Muscle layer of duodenum (tissue), 2 donors: ENCODE data around the gene SMARCE1.

Experiments used
- H3K27ac ChIP-seq: one replicate; pipeline ENCODE4 v1.7.0; 2013; ENCODE audit warnings: mild to moderate bottlenecking, low read length
- H3K27me3 ChIP-seq: one replicate; pipeline ENCODE4 v1.7.0; 2013; ENCODE audit warnings: low read depth, mild to moderate bottlenecking, control low read depth, low read length
- H3K36me3 ChIP-seq, 2 donors: one replicate each; pipeline ENCODE4 v1.7.0; 2013; ENCODE audit warnings: low read length in 2 of 2, control low read depth in 1 of 2, mild to moderate bottlenecking in 1 of 2; ENCODE audit not compliant: insufficient read depth in 2 of 2, control insufficient read depth in 1 of 2
- H3K4me1 ChIP-seq, 2 donors: one replicate each; pipeline ENCODE4 v1.7.0; 2013; ENCODE audit warnings: low read length in 2 of 2, mild to moderate bottlenecking in 2 of 2, control low read depth in 1 of 2, moderate library complexity in 1 of 2; ENCODE audit not compliant: insufficient read depth in 2 of 2, control insufficient read depth in 1 of 2
- H3K4me3 ChIP-seq, 2 donors: one replicate each; pipeline ENCODE4 v1.7.0; 2013; ENCODE audit warnings: low read length in 2 of 2, low read depth in 1 of 2, mild to moderate bottlenecking in 1 of 2
- H3K9me3 ChIP-seq, 2 donors: one replicate each; pipeline ENCODE4 v1.7.0; 2013; ENCODE audit warnings: low read length in 2 of 2, control low read depth in 1 of 2, mild to moderate bottlenecking in 1 of 2; ENCODE audit not compliant: control insufficient read depth in 1 of 2
- donor health status: healthy.

The SMARCE1 gene

DNA sequence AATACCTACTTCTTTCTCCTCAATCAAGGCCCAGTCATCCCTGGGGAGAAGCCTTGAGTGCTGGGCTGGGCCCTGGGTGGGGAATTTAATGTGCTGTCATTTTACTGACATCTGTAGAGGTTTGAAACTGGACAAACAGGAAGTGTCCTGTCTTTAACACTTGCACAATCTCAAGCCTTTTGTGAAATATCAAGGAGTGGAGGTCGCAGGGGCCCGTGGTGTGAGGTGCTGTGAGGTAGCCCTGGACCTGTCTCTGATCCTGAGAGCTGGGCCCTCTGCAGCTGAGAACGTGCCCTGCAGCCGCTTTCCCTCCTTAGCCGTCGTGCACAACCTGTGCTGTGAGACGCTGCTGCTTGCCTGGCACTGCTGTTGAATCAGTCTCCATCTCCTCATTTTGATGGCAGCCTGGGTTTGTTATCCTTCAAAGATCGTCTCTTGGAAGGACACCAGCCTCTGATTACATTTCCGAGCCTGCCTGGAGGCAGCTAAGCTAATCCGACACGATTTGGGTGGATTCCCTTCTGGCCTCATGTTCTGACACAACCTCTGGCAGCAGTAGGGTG, 29.9 kb downstream of the SMARCE1 start:
- peaks cover 0 to 5% of the 10 kb centered on the region in 2 donors for H3K4me1 ChIP-seq
- no peaks in the 10 kb centered on the region for H3K9me3 ChIP-seq
- H3K27ac ChIP-seq = no peak overlapping the region
- no peaks in the 10 kb centered on the region for H3K36me3 ChIP-seq
- H3K4me3 ChIP-seq = no peak overlapping the region
- no peaks in the 10 kb centered on the region for H3K27me3 ChIP-seq

DNA sequence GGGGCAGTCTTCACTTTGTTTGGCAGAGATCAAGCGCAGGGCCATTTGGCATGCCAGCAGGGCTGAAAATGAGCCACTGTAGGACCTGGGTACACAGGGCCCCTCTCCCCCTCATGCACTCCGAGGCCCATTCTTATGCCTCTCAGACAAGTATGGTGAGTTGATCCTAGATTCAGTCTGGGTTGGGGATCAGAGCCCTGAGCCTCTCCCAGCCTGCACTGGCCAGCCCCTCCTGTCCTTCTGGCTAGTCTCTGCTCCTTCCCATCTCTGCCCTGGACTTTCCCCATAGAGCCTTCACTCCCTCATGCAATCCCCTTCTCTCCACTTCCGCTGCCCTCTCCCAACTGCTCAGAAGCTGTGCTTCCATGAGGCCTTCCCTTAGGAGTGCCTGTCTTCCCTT, 31.0 kb downstream of the SMARCE1 start:
- H3K36me3 ChIP-seq = no peaks in the 10 kb centered on the region
- no peaks in the 10 kb centered on the region for H3K9me3 ChIP-seq
- H3K27ac ChIP-seq = no peak overlapping the region
- no peaks in the 10 kb centered on the region for H3K27me3 ChIP-seq
- peaks cover 0 to 5% of the 10 kb centered on the region in 2 donors for H3K4me1 ChIP-seq
- H3K4me3 ChIP-seq = no peak overlapping the region

DNA sequence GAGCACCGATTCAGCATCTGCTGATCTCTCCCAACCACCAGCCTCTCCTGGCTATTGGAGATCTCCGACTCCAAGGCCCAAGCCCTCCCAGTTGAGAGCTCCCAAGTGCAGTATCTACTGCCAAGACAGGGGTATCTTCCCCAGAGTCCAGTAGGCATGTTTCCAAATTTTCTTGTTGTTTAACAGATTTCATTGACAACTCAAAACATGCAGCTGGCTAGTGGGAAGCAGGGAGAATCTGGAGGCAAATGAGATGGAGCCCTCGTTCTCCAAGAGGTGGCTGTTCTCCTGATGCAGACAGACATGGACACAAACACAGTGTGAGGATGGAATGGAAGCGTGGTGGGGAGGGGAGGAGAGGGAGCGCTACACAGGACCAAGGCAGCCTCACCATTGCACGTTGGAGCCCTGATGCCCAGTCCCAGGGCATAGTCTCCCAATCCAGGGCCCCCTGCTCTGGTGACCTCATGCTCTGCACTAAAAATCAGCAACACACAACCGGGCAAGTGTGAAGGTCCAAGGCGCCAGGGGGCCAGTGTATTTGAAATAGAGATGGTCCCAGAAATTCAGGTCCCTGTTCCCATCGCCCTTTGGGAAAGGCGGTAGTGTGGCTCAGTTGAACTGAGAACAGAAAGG, 31.7 kb downstream of the SMARCE1 start:
- Histone ChIP-seq H3K9me3 (no peaks in the 10 kb centered on the region), H3K4me1 (peaks cover 0 to 5% of the 10 kb centered on the region in 2 donors), H3K27me3 (no peaks in the 10 kb centered on the region), H3K27ac (no peak overlapping the region), H3K4me3 (no peak overlapping the region), H3K36me3 (no peaks in the 10 kb centered on the region)

DNA sequence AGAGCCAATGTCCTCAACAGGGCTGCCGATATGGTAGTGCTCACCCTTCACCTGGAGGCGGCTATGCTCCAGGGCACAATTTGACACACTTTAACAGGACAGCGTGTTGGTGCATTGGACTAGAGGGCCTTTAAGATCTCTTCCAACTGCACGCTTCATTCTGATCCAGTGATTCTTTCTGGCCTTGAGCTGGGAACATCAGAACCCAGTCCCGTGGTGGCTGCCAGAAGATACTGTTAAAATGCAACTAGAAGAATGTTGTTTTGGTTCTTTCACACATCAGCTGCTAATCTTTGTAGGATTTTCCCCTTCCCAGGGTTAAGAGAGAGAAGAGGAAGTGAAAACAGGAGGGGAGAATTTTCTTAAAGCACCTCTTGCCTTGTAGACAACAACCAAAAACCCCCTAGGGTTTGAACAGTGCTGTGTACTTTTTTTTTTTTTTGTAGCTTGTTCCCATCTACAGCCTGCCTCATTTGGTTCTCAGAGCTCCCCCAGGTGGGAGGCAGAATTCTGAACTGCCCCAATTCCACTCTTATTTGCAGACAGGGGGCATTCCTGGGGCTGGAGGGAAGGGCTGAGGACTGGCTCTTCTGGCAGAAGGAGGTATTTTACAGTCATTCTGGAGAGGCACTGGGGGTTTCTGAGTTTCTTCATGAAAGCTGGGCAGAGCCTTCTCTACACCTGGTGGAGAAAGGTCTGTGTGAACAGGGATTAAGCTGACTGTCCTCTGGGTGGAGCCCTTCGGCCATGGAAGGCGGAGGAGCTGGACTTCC, 32.4 kb downstream of the SMARCE1 start:
- Histone ChIP-seq H3K9me3 (no peaks in the 10 kb centered on the region), H3K27me3 (no peaks in the 10 kb centered on the region), H3K4me1 (peaks cover 0 to 4% of the 10 kb centered on the region in 2 donors), H3K27ac (no peak overlapping the region), H3K36me3 (no peaks in the 10 kb centered on the region), H3K4me3 (no peak overlapping the region)

DNA sequence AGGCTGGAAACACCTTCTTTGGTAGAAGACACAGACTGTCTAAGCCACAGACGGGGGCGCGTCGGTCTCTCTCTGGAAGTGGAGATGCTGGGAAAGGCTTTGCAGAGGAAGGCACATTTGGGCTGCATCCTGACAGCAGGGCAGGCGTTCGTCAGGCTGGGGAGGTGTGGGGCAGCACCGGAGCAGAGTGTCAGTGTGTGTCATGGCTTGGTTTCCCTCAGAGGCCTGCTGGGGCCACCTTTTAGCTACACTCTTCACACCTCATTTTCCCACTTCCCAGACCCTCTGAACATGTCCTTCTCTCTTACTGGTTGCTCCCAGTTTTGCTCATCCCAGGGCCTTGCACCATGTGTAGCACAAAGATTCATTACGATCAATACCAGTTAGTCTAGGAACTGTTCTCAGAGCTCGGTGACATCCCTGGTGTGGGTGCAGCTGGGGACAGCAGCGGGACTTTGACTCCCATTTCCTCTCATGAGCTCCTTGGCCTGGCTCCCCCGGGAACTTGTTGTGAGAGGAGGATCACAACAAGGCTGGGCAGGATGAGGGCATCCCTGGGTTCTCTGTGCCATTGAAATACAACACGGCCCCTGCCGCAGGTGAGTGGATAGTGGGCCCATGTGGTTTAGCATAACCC, 33.1 kb downstream of the SMARCE1 start:
- Histone ChIP-seq H3K27me3 (no peaks in the 10 kb centered on the region), H3K9me3 (no peaks in the 10 kb centered on the region), H3K4me1 (no peaks in the 10 kb centered on the region), H3K36me3 (no peaks in the 10 kb centered on the region), H3K27ac (no peak overlapping the region), H3K4me3 (no peak overlapping the region)

DNA sequence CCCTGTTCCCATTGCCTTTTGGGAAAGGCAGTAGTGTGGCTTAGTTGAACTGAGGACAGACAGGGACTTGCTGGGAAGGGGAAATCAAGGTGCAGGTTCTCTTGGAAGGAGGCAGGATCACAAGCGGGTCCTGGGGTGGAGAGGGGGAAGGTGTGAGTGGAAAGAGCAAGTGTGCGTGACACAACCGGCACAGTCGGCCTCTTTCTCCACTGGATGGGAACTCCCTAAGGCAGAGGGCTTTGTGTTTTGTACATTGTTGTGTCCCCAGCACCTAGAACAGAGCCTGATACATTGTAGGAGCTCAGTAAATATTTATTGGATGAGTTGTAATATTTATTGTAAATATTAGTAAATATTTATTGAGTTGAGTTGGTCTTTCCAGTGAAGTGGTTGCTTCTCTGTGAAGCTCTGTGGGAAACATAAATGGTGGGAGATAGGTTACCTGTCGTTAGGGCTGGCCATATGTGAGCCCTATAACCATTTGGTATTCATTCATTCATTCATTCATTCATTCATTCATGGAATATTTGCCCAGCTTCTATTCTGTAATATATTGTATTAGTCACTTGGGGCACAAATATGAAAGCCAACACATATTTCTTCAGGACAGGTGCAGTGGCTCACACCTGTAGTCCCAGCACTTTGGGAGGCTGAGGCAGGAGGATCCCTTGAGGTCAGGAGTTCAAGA, 34.0 kb downstream of the SMARCE1 start:
- H3K27ac ChIP-seq = no peak overlapping the region
- no peaks in the 10 kb centered on the region for H3K36me3 ChIP-seq
- no peaks in the 10 kb centered on the region for H3K9me3 ChIP-seq
- H3K4me1 ChIP-seq = no peaks in the 10 kb centered on the region
- no peak overlapping the region for H3K4me3 ChIP-seq
- H3K27me3 ChIP-seq = no peaks in the 10 kb centered on the region

DNA sequence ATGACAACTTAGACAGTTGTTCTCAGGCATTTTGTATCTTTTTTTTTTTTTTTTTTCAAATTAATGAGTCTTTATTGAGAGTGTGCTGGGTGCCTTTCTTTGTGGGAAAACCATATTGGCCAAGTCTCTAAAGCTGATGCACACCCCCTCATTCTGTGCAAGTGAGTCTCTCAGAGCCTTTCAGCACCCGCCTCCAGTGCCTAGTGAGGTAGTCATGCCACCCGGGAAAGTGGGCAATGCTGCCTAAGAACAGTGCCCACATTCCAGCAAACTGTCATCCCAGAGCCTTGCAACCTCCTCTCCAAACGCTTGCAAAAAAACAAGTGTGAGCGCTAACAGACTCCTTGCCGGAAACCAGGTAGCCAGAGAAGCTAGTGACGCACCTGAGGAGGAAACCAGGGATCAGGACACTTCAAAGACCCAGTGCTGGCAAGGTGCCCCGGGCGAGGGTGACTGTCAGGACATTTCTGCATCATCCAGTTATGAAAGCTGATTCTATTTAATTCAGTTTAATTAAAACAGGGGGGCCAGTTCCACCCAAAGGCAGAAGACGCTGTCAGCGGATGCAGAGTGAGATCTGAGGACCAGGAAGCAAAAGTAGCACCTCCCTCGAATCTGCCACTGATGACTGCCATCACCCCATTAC, 34.9 kb downstream of the SMARCE1 start:
- Histone ChIP-seq H3K27me3 (no peaks in the 10 kb centered on the region), H3K9me3 (no peaks in the 10 kb centered on the region), H3K36me3 (no peaks in the 10 kb centered on the region), H3K4me1 (no peaks in the 10 kb centered on the region), H3K27ac (no peak overlapping the region), H3K4me3 (no peak overlapping the region)

DNA sequence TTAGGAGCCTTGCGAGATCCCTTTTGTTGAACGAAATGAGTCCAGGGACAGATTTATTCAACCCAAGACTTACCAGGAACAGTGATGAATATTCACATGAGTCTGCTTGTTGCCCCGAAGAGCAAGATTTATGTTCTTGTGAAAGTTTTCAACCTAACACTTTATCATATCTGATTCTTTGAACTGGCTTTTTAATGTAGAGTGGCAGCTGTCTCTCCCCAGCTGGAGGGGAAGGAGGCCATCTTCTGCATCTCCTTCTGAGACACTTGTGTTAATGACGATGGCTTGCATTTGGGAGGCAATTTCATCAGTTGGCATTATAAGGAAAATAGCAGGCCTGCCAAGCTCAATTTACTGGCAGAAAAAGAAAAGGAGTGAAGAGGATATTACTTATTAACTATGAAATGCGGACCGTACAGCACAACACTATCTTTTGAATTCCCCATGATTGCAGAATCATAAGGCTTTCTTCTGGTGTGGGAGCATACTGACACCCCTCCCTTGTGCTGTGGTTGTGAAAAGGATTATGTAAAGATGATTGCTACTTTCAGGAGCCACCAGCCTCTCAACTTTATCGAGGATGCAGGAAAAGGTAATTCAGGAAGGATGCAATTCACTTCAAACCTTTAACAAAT, 35.7 kb downstream of the SMARCE1 start:
- H3K27me3 ChIP-seq = no peaks in the 10 kb centered on the region
- H3K36me3 ChIP-seq = no peaks in the 10 kb centered on the region
- no peak overlapping the region for H3K4me3 ChIP-seq
- no peaks in the 10 kb centered on the region for H3K4me1 ChIP-seq
- H3K27ac ChIP-seq = no peak overlapping the region
- H3K9me3 ChIP-seq = no peaks in the 10 kb centered on the region

DNA sequence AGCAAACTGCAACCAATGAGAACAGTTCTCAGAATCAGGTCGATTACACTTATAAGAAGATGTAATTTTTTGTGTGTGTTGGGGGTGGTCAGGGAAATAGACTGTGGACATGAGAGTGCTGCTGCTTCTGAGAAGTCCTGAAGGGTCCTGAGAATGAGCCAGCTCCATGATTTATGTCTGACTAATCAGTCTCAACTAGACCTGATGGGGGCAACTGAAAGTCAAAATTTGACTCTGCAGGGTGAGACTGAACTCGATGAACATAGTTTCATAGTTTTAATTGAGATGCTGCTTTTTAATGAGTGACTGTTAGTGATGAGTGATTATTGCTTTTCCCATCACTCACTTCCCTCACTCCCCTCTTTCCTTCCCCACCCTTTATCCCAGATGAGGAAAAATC, 37.3 kb downstream of the SMARCE1 start:
- Histone ChIP-seq H3K27me3 (no peaks in the 10 kb centered on the region), H3K4me1 (no peaks in the 10 kb centered on the region), H3K9me3 (no peaks in the 10 kb centered on the region), H3K27ac (no peak overlapping the region), H3K36me3 (no peaks in the 10 kb centered on the region), H3K4me3 (no peak overlapping the region)

DNA sequence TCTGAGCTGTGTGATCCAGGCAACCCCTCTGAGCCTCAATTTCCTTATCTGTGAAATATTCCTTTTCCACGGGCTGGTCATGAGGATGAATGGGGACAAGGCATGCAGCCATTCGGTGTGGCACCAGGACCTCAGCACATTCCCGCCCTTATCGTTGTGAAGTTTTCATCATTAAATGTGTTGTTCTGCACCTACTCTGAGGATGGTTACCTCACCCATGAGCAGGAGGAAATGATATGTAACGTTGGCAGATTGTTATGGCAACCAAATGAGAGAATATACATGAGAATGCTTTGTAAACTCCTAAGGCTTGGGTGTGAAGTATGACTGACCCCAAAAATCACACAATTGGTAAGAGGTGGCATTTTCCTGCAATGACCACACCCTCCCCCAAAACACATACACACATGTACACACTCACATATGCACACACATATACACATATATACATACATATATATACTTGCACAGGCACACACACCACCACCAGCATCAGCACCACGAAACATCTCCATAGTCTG, 39.5 kb downstream of the SMARCE1 start:
- H3K27ac ChIP-seq = no peak overlapping the region
- no peaks in the 10 kb centered on the region for H3K4me1 ChIP-seq
- no peaks in the 10 kb centered on the region for H3K9me3 ChIP-seq
- H3K27me3 ChIP-seq = no peaks in the 10 kb centered on the region
- H3K36me3 ChIP-seq = no peaks in the 10 kb centered on the region
- no peak overlapping the region for H3K4me3 ChIP-seq
